GM23338 (cell line): Measurements from ENCODE around the gene PPIF. TPM values are rescaled to one million over a fixed set of nuclear protein-coding genes. Genes with fewer than 3 reads are reported as not detected.
A peak's percentile ranks its signal among the peaks of the same experiment; 100 is the strongest.

Experiments used
- ATAC-seq: fragments of 200-7000 bp; cut with Tn5 transposase; 3 replicates; pipeline ENCODE4 v1.9.1; 2020
- DNase-seq: peaks from one replicate; pipeline ENCODE4 v3.0.0-alpha.2; 2015; ENCODE audit warnings: low spot score
- H2AFZ ChIP-seq: fragments of 200-600 bp; sonication (generic); 2 replicates; pipeline ENCODE4 v1.8.0; 2016; ENCODE audit warnings: antibody characterized with exemption, mild to moderate bottlenecking, moderate library complexity
- H3F3A ChIP-seq: fragments of 200-600 bp; sonication (generic); replicated peaks from 2 replicates; pipeline ENCODE4 v1.8.0; 2017; ENCODE audit warnings: antibody characterized with exemption, mixed run types, low read depth
- H3K27ac ChIP-seq: fragments of 200-600 bp; sonication (generic); 2 replicates; pipeline ENCODE4 v1.6.1; 2016; ENCODE audit warnings: low read depth
- H3K27me3 ChIP-seq: fragments of 200-600 bp; sonication (generic); 2 replicates; pipeline ENCODE4 v1.8.0; 2016; ENCODE audit warnings: mild to moderate bottlenecking, mixed run types, moderate library complexity; ENCODE audit not compliant: insufficient read depth
- H3K36me3 ChIP-seq: fragments of 200-600 bp; sonication (generic); 2 replicates; pipeline ENCODE4 v1.8.0; 2016; ENCODE audit warnings: mild to moderate bottlenecking; ENCODE audit not compliant: insufficient read depth
- H3K4me1 ChIP-seq: fragments of 200-600 bp; sonication (generic); 2 replicates; pipeline ENCODE4 v1.8.0; 2016; ENCODE audit warnings: mild to moderate bottlenecking, moderate library complexity; ENCODE audit not compliant: insufficient read depth
- H3K4me2 ChIP-seq: fragments of 200-600 bp; sonication (generic); 2 replicates; pipeline ENCODE4 v1.7.1; 2017; ENCODE audit warnings: mixed run types
- H3K4me3 ChIP-seq: fragments of 200-600 bp; sonication (generic); 2 replicates; pipeline ENCODE4 v1.6.1; 2016; ENCODE audit warnings: mixed run types
- H3K79me2 ChIP-seq: fragments of 200-600 bp; sonication (generic); replicated peaks from 2 replicates; pipeline ENCODE4 v1.8.0; 2017; ENCODE audit warnings: mild to moderate bottlenecking; ENCODE audit not compliant: insufficient read depth
- H3K9me2 ChIP-seq: fragments of 200-600 bp; sonication (generic); 2 replicates; pipeline ENCODE4 v1.8.0; 2017; ENCODE audit not compliant: insufficient read depth
- H4K20me1 ChIP-seq: fragments of 200-600 bp; sonication (generic); replicated peaks from 2 replicates; pipeline ENCODE4 v1.8.0; 2017; ENCODE audit warnings: mild to moderate bottlenecking; ENCODE audit not compliant: insufficient read depth
- H3K27ac Mint-ChIP-seq: 2 replicates; pipeline ENCODE4 v1.8.0; 2020; ENCODE audit warnings: inconsistent platforms, mild to moderate bottlenecking, moderate library complexity, mixed read lengths
- H3K27me3 Mint-ChIP-seq: 3 replicates; pipeline ENCODE4 v1.8.0; 2022; ENCODE audit warnings: low read depth, mild to moderate bottlenecking, moderate library complexity, mixed read lengths, inconsistent platforms; ENCODE audit not compliant: insufficient read depth, poor library complexity
- H3K36me3 Mint-ChIP-seq: 3 replicates; pipeline ENCODE4 v1.8.0; 2021; ENCODE audit warnings: low read depth, mild to moderate bottlenecking, inconsistent platforms, moderate library complexity, mixed read lengths
- H3K4me1 Mint-ChIP-seq: 3 replicates; pipeline ENCODE4 v1.8.0; 2020; ENCODE audit warnings: mild to moderate bottlenecking, inconsistent platforms, mixed read lengths
- H3K4me3 Mint-ChIP-seq: 3 replicates; pipeline ENCODE4 v1.8.0; 2021; ENCODE audit warnings: moderate library complexity, mild to moderate bottlenecking, inconsistent platforms, mixed read lengths
- H3K9me3 Mint-ChIP-seq: 3 replicates; pipeline ENCODE4 v1.8.0; 2020; ENCODE audit warnings: moderate library complexity, mild to moderate bottlenecking, inconsistent platforms, mixed read lengths
- CREB1 ChIP-seq: fragments of 250-450 bp; sonication (Bioruptor Pico); IDR thresholded peaks from 2 replicates; pipeline ENCODE4 v1.5.0; 2020; ENCODE audit warnings: low read depth, mild to moderate bottlenecking, moderate library complexity
- EZH2phosphoT487 ChIP-seq: fragments of 200-600 bp; sonication (generic); IDR thresholded peaks from one replicate; pipeline ENCODE4 v1.8.1; 2018; ENCODE audit warnings: antibody characterized with exemption; ENCODE audit not compliant: unreplicated experiment
- JUNB ChIP-seq: IDR thresholded peaks from one replicate; pipeline ENCODE4 v1.6.1; 2016; ENCODE audit warnings: antibody characterized with exemption; ENCODE audit not compliant: unreplicated experiment
- POLR2AphosphoS5 ChIP-seq: IDR thresholded peaks from 2 replicates; pipeline ENCODE4 v1.6.1; 2016; ENCODE audit warnings: antibody characterized with exemption, low read depth
- REST ChIP-seq: IDR thresholded peaks from one replicate; pipeline ENCODE4 v1.6.1; 2018; ENCODE audit warnings: antibody characterized with exemption; ENCODE audit not compliant: unreplicated experiment
- STAT1 ChIP-seq: IDR thresholded peaks from one replicate; pipeline ENCODE4 v1.6.1; 2016; ENCODE audit warnings: antibody characterized with exemption; ENCODE audit not compliant: unreplicated experiment
- ZNF331 ChIP-seq: fragments of 250-450 bp; sonication (Bioruptor Pico); IDR thresholded peaks from 2 replicates; pipeline ENCODE4 v1.5.0; 2020; ENCODE audit warnings: low read depth, mild to moderate bottlenecking, moderate library complexity
- polyA plus RNA-seq: library from polyadenylated mRNA; unstranded; fragments of >200 nt; fragmentation: Nextera tagmentation; extraction: Ambion mirVana; gene quantifications from 2 replicates; pipeline ENCODE4 v1.2.1, GENCODE V29; 2016
- total RNA-seq: library from RNA; depleted of rRNA; stranded (reverse); fragments of >200 nt; shearing (Covaris generic); gene quantifications from 2 replicates; pipeline ENCODE4 v1.2.3, GENCODE V29; 2014
- TF ChIP-seq, protein P1 (sequence below), 2 experiments: fragments of 200-600 bp in 1 of 2; sonication (generic) in 1 of 2; conservative IDR thresholded peaks; 2 replicates each; pipeline versions ENCODE4 v1.5.1 to v1.6.1; 2016 to 2017; ENCODE audit warnings: antibody characterized with exemption in 2 of 2, low read depth in 2 of 2, mild to moderate bottlenecking in 2 of 2, moderate library complexity in 1 of 2

Gene PPIF
- total and polyA plus RNA-seq, 2 experiments from 2014 or later = 32.1 to 43.6 TPM

- H3K4me1 ChIP-seq = no peaks in the 10 kb centered on the region
- H3F3A ChIP-seq = no peaks in the 10 kb centered on the region
- Mint-ChIP-seq H3K27me3 (peaks cover 9% of the 10 kb centered on the region), H3K27ac (no peak overlapping the region), H3K36me3 (no peaks in the 10 kb centered on the region), H3K4me3 (no peak overlapping the region), H3K9me3 (no peaks in the 10 kb centered on the region), H3K4me1 (peaks cover 3% of the 10 kb centered on the region; the same call in 2 of the 3 replicates)
- H3K4me2 ChIP-seq = no peak overlapping the region
- TF ChIP-seq REST = no peak
- TF ChIP-seq, protein P1, sequence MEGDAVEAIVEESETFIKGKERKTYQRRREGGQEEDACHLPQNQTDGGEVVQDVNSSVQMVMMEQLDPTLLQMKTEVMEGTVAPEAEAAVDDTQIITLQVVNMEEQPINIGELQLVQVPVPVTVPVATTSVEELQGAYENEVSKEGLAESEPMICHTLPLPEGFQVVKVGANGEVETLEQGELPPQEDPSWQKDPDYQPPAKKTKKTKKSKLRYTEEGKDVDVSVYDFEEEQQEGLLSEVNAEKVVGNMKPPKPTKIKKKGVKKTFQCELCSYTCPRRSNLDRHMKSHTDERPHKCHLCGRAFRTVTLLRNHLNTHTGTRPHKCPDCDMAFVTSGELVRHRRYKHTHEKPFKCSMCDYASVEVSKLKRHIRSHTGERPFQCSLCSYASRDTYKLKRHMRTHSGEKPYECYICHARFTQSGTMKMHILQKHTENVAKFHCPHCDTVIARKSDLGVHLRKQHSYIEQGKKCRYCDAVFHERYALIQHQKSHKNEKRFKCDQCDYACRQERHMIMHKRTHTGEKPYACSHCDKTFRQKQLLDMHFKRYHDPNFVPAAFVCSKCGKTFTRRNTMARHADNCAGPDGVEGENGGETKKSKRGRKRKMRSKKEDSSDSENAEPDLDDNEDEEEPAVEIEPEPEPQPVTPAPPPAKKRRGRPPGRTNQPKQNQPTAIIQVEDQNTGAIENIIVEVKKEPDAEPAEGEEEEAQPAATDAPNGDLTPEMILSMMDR (conservative IDR thresholded peaks at IDR 0.05; ENCODE audit: low read depth in 2 of 2) = peak in 1 of 2 experiments; percentile 13; a peak in 1 of 4 replicates
- no peaks in the 10 kb centered on the region for H3K36me3 ChIP-seq
- H3K4me3 ChIP-seq = no peak overlapping the region
- no peak overlapping the region for H2AFZ ChIP-seq
- H4K20me1 ChIP-seq = no peaks in the 10 kb centered on the region
- ATAC-seq (no peak), DNase-seq (no peak)
- H3K79me2 ChIP-seq = no peaks in the 10 kb centered on the region
- H3K9me2 ChIP-seq = no peaks in the 10 kb centered on the region
- H3K27ac ChIP-seq = no peak overlapping the region
- no peaks in the 10 kb centered on the region for H3K27me3 ChIP-seq
These were observed 35.2 kb downstream of the PPIF start for GRCh38 chr10:79382491-79382941.

- Histone ChIP-seq H3K27ac (no peak overlapping the region), H4K20me1 (no peaks in the 10 kb centered on the region), H3K4me1 (no peaks in the 10 kb centered on the region), H3F3A (no peaks in the 10 kb centered on the region), H3K27me3 (no peaks in the 10 kb centered on the region), H2AFZ (no peak overlapping the region), H3K79me2 (no peaks in the 10 kb centered on the region), H3K4me3 (no peak overlapping the region), H3K4me2 (no peak overlapping the region), H3K9me2 (no peaks in the 10 kb centered on the region), H3K36me3 (no peaks in the 10 kb centered on the region)
- H3K4me1 Mint-ChIP-seq = peaks cover 3% of the 10 kb centered on the region; the same call in 2 of the 3 replicates
- ATAC-seq (no peak), DNase-seq (no peak)
- no peaks in the 10 kb centered on the region for H3K36me3 Mint-ChIP-seq
- no peak overlapping the region for H3K4me3 Mint-ChIP-seq
- no peaks in the 10 kb centered on the region for H3K9me3 Mint-ChIP-seq
- TF ChIP-seq CREB1 (CRISPR knock-in tag) (no peak), ZNF331 (no peak), POLR2AphosphoS5 (no peak), REST (no peak), STAT1 (no peak), EZH2phosphoT487 (no peak), JUNB (no peak)
- TF ChIP-seq, protein P1 (conservative IDR thresholded peaks at IDR 0.05; ENCODE audit: low read depth in 2 of 2) = no peak
- H3K27ac Mint-ChIP-seq = no peak overlapping the region
- peaks cover 9% of the 10 kb centered on the region for H3K27me3 Mint-ChIP-seq
These were observed 36.8 kb downstream of the PPIF start for GRCh38 chr10:79383974-79384606.
